Mucosa of rectum (tissue), 2 donors: ENCODE data around the gene POP5.
"Not testable (repeated sequence)": the region's sequence is repeated elsewhere in the genome, so short reads cannot be mapped to it uniquely, and the experiment has no call there.

Experiments
- H3K27ac ChIP-seq, 2 donors: one replicate each; pipeline ENCODE4 v1.7.0; 2013; ENCODE audit warnings: inconsistent platforms in 2 of 2, low read depth in 2 of 2, low read length in 2 of 2
- H3K27me3 ChIP-seq, 2 donors: one replicate each; pipeline ENCODE4 v1.7.0; 2013; ENCODE audit warnings: low read length in 2 of 2; ENCODE audit not compliant: control insufficient read depth in 2 of 2, insufficient read depth in 2 of 2
- H3K36me3 ChIP-seq, 2 donors: one replicate each; pipeline ENCODE4 v1.7.0; 2013; ENCODE audit warnings: low read length in 2 of 2; ENCODE audit not compliant: control insufficient read depth in 2 of 2, insufficient read depth in 2 of 2
- H3K4me1 ChIP-seq, 2 donors: one replicate each; pipeline ENCODE4 v1.7.0; 2013; ENCODE audit warnings: low read length in 2 of 2, mild to moderate bottlenecking in 1 of 2; ENCODE audit not compliant: control insufficient read depth in 2 of 2, insufficient read depth in 2 of 2
- H3K4me3 ChIP-seq, 2 donors: one replicate each; pipeline ENCODE4 v1.7.0; 2013; ENCODE audit warnings: low read length in 2 of 2
- H3K9ac ChIP-seq, 2 donors: one replicate each; pipeline ENCODE4 v1.7.0; 2013; ENCODE audit warnings: low read length in 2 of 2, low read depth in 1 of 2, mild to moderate bottlenecking in 1 of 2
- H3K9me3 ChIP-seq, 2 donors: one replicate each; pipeline ENCODE4 v1.7.0; 2013; ENCODE audit warnings: low read length in 2 of 2; ENCODE audit not compliant: control insufficient read depth in 2 of 2
- donor health status: healthy.
- donor health status: Normal muscosa, but diverticular disease.

Gene POP5

GRCh38 chr12:120580787-120581723 lies at the start of gene POP5:
POP5 (minus strand) TSS chr12:120581402; CDS start chr12:120581362, 40 bp downstream.
- H3K27ac ChIP-seq, result peak within 1 kb of the TSS; percentile 66 to 81
- no peaks in the 10 kb centered on the region for H3K9me3 ChIP-seq
- peaks cover 34 to 37% of the 10 kb centered on the region in 2 donors for H3K36me3 ChIP-seq
- H3K4me1 ChIP-seq, result peaks cover 16 to 22% of the 10 kb centered on the region in 2 donors
- peak within 1 kb of the TSS; percentile 85 to 99 for H3K4me3 ChIP-seq
- no peaks in the 10 kb centered on the region for H3K27me3 ChIP-seq
- H3K9ac ChIP-seq, result peak within 1 kb of the TSS; percentile 88 to 90

- Histone ChIP-seq H3K9me3 (no peaks in the 10 kb centered on the region), H3K4me3 (no peak overlapping the region), H3K4me1 (no peaks in the 10 kb centered on the region), H3K27me3 (peaks cover 0 to 3% of the 10 kb centered on the region in 2 donors), H3K36me3 (no peaks in the 10 kb centered on the region), H3K9ac (no peak overlapping the region), H3K27ac (no peak overlapping the region)
Observed at GRCh38 chr12:120630104-120630892, 49.1 kb upstream of the POP5 start.

- Histone ChIP-seq H3K9me3 (no peaks in the 10 kb centered on the region), H3K4me3 (no peak overlapping the region), H3K4me1 (no peaks in the 10 kb centered on the region), H3K9ac (no peak overlapping the region), H3K27me3 (peaks cover 0 to 3% of the 10 kb centered on the region in 2 donors), H3K36me3 (no peaks in the 10 kb centered on the region), H3K27ac (no peak overlapping the region)
Observed at GRCh38 chr12:120628919-120629318, 47.7 kb upstream of the POP5 start.

GRCh38 chr12:120625557-120626419 lies 44.6 kb upstream of the POP5 start:
- H3K9me3 ChIP-seq, result no peaks in the 10 kb centered on the region
- H3K36me3 ChIP-seq, result no peaks in the 10 kb centered on the region
- no peaks in the 10 kb centered on the region for H3K27me3 ChIP-seq
- H3K27ac ChIP-seq, result no peak overlapping the region
- peaks cover 0 to 2% of the 10 kb centered on the region in 2 donors for H3K4me1 ChIP-seq
- H3K9ac ChIP-seq, result no peak overlapping the region
- no peak overlapping the region for H3K4me3 ChIP-seq

- H3K9ac ChIP-seq, result no peak overlapping the region
Observed at GRCh38 chr12:120620624-120621023, 39.4 kb upstream of the POP5 start.

GRCh38 chr12:120618954-120619615 lies 37.9 kb upstream of the POP5 start:
- no peak overlapping the region for H3K4me3 ChIP-seq
- H3K9ac ChIP-seq, result no peak overlapping the region
- H3K36me3 ChIP-seq, result no peaks in the 10 kb centered on the region
- no peak overlapping the region for H3K27ac ChIP-seq
- H3K4me1 ChIP-seq, result peaks cover 0 to 7% of the 10 kb centered on the region in 2 donors
- peaks cover 0 to 5% of the 10 kb centered on the region in 2 donors for H3K27me3 ChIP-seq
- no peaks in the 10 kb centered on the region for H3K9me3 ChIP-seq

More at GRCh38 chr12:120620624-120621023, 39.4 kb upstream of the POP5 start:
- peak overlapping the region in 1 of 2 donors; percentile 15 for H3K27ac ChIP-seq
- no peaks in the 10 kb centered on the region for H3K36me3 ChIP-seq
- H3K27me3 ChIP-seq, result peaks cover 0 to 5% of the 10 kb centered on the region in 2 donors
- no peaks in the 10 kb centered on the region for H3K9me3 ChIP-seq
- peaks cover 0 to 7% of the 10 kb centered on the region in 2 donors for H3K4me1 ChIP-seq
- no peak overlapping the region for H3K4me3 ChIP-seq

GRCh38 chr12:120617767-120618166 lies 36.6 kb upstream of the POP5 start:
- not testable (repeated sequence) for H3K27me3 ChIP-seq, H3K4me1 ChIP-seq, H3K27ac ChIP-seq, H3K9ac ChIP-seq, H3K4me3 ChIP-seq, H3K36me3 ChIP-seq, H3K9me3 ChIP-seq

- not testable (repeated sequence) for H3K36me3 ChIP-seq, H3K9me3 ChIP-seq, H3K27ac ChIP-seq, H3K27me3 ChIP-seq, H3K4me3 ChIP-seq, H3K4me1 ChIP-seq, H3K9ac ChIP-seq
Observed at GRCh38 chr12:120617193-120617592, 36.0 kb upstream of the POP5 start.

GRCh38 chr12:120614848-120615247 lies 33.6 kb upstream of the POP5 start:
- no peaks in the 10 kb centered on the region for H3K36me3 ChIP-seq
- no peak overlapping the region for H3K4me3 ChIP-seq
- no peak overlapping the region for H3K9ac ChIP-seq
- H3K27ac ChIP-seq, result no peak overlapping the region
- H3K27me3 ChIP-seq, result peaks cover 0 to 5% of the 10 kb centered on the region in 2 donors
- no peaks in the 10 kb centered on the region for H3K4me1 ChIP-seq
- H3K9me3 ChIP-seq, result no peaks in the 10 kb centered on the region
